Measurements from ENCODE around the gene SMARCA4. TPM values are rescaled to one million over a fixed set of nuclear protein-coding genes. Genes with fewer than 3 reads are reported as not detected.
A peak's percentile ranks its signal among the peaks of the same experiment; 100 is the strongest.
"Not testable (repeated sequence)": the region's sequence is repeated elsewhere in the genome, so short reads cannot be mapped to it uniquely, and the experiment has no call there.

The SMARCA4 gene
- total RNA-seq, 4 donors from 2014 or later, result 68.3 to 208 (median 114) TPM

GRCh38 chr19:10991076-10991475 is 30.2 kb downstream of the SMARCA4 start:
- Histone ChIP-seq H3K27ac (no peak overlapping the region), H3K9me3 (no peaks in the 10 kb centered on the region), H3K4me3 (no peak overlapping the region), H3K27me3 (no peaks in the 10 kb centered on the region), H3K36me3 (peaks cover 0 to 92% (median 0%) of the 10 kb centered on the region in 3 donors), H3K4me1 (no peaks in the 10 kb centered on the region)
- DNase-seq, result no peak
- no peak for TF ChIP-seq CTCF (IDR thresholded peaks at IDR 0.05)
- TF ChIP-seq POLR2A (IDR thresholded peaks at IDR 0.05), result no peak

- Histone ChIP-seq H3K9me3 (no peaks in the 10 kb centered on the region), H3K27me3 (no peaks in the 10 kb centered on the region), H3K27ac (no peak overlapping the region), H3K4me1 (no peaks in the 10 kb centered on the region), H3K4me3 (no peak overlapping the region), H3K36me3 (peaks cover 0 to 92% (median 0%) of the 10 kb centered on the region in 3 donors)
- DNase-seq, result no peak
- TF ChIP-seq POLR2A (IDR thresholded peaks at IDR 0.05) (no peak), CTCF (IDR thresholded peaks at IDR 0.05) (no peak)
These were observed 30.8 kb downstream of the SMARCA4 start for GRCh38 chr19:10991521-10992081.

- DNase-seq, H3K9me3 ChIP-seq, H3K27me3 ChIP-seq, H3K4me1 ChIP-seq, H3K27ac ChIP-seq, H3K4me3 ChIP-seq: not testable (repeated sequence)
- peaks cover 0 to 92% (median 0%) of the 10 kb centered on the region in 3 donors for H3K36me3 ChIP-seq
These were observed 31.3 kb downstream of the SMARCA4 start for GRCh38 chr19:10992174-10992573.

- Histone ChIP-seq H3K4me1 (no peaks in the 10 kb centered on the region), H3K27me3 (no peaks in the 10 kb centered on the region), H3K9me3 (no peaks in the 10 kb centered on the region), H3K4me3 (no peak overlapping the region), H3K36me3 (peaks cover 0 to 89% (median 0%) of the 10 kb centered on the region in 3 donors), H3K27ac (no peak overlapping the region)
- no peak for DNase-seq
- TF ChIP-seq POLR2A (IDR thresholded peaks at IDR 0.05) (no peak), CTCF (IDR thresholded peaks at IDR 0.05) (no peak)
These were observed 35.2 kb downstream of the SMARCA4 start for GRCh38 chr19:10995926-10996600.

- H3K36me3 ChIP-seq, result peaks cover 0 to 83% (median 0%) of the 10 kb centered on the region in 3 donors
- no peak overlapping the region for H3K4me3 ChIP-seq
- H3K27me3 ChIP-seq, result no peaks in the 10 kb centered on the region
- H3K9me3 ChIP-seq, result no peaks in the 10 kb centered on the region
- H3K27ac ChIP-seq, result no peak overlapping the region
- no peaks in the 10 kb centered on the region for H3K4me1 ChIP-seq
- DNase-seq, result peak in 2 of 3 donors; percentile 78 to 80
- TF ChIP-seq POLR2A (IDR thresholded peaks at IDR 0.05), result no peak
- TF ChIP-seq CTCF (IDR thresholded peaks at IDR 0.05), result no peak
These were observed 37.3 kb downstream of the SMARCA4 start for GRCh38 chr19:10998045-10998533.

- peaks cover 0 to 82% (median 0%) of the 10 kb centered on the region in 3 donors for H3K36me3 ChIP-seq
- TF ChIP-seq POLR2A (IDR thresholded peaks at IDR 0.05) (no peak), CTCF (IDR thresholded peaks at IDR 0.05) (no peak)
- H3K4me1 ChIP-seq, result no peaks in the 10 kb centered on the region
- no peak for DNase-seq
- H3K9me3 ChIP-seq, result no peaks in the 10 kb centered on the region
- H3K27ac ChIP-seq, result no peak overlapping the region
- no peaks in the 10 kb centered on the region for H3K27me3 ChIP-seq
- H3K4me3 ChIP-seq, result no peak overlapping the region
These were observed 37.8 kb downstream of the SMARCA4 start for GRCh38 chr19:10998666-10999065.

Measured in Peyer's patch (tissue), 4 donors.